GM21619 (cell line): ENCODE results near the gene GPC4.
"Not testable (repeated sequence)": the region's sequence is repeated elsewhere in the genome, so short reads cannot be mapped to it uniquely, and the experiment has no call there.

Source experiments
- ATAC-seq: cut with Tn5 transposase; IDR thresholded peaks from one replicate; pipeline ENCODE4 v1.9.1; 2021; ENCODE audit not compliant: unreplicated experiment

The GPC4 gene

DNA sequence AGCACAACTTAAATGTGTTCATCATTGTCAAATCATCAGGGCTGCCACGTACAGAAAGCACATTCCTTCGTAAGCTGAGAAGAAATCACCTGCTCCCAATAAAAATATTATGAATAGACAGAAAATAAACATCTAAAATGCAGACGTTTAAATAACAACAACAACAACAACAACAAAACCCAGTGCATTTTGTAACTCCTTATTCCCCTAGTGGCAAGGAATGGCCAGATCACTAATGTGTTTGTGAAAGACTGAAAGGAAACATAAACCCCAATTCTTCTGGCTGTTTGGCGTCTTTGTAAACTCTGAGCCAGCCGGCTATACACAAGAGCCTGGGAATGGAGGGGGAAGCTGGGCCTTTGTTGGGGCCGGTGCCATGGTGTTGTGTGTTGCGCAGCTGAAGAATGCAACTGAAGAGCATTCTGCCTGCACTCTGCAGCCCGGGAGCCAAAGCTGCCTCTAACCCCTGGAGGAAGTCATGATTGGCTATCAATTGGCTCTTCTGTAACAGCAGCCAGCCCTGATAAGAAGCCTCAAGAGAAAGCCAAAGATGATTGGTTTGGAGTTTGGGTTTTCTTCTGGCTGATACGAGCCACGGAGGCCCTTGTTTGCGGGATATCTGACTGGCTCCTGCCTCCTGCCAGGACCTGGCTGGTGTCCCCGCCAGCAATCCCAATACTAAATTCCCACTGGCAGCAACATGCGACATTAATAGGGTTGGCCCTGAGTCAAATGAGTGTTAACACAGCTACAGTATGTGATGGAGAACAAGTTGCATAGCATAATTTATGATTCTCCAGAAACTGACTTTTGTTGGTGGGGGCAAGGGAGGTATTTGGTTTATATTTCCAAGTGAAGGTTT lies 107.4 kb downstream of the GPC4 start:
- ATAC-seq, result no peak

DNA sequence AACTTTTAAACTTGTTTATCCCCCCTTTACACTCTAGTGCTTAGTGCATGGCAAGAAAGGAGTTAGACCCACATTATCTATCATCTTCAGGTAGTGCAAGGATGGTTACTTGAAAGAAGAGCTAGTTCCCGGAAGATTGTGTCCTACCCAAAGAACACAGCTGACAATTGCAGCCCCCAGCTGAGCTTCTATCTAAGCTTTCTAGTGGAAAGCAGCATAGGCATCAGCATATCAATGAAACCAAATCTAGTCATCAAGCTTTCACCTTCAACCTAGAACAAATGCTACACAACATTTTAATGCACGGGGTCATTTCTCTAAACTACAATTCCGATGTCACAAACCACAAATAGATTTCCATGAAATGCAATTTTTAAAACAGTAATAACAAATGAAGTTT lies 108.2 kb downstream of the GPC4 start:
- ATAC-seq, result no peak

GRCh38 chrX:133306316-133306715 lies 109.0 kb downstream of the GPC4 start:
- ATAC-seq, result no peak

- no peak for ATAC-seq
These were observed 109.9 kb downstream of the GPC4 start for GRCh38 chrX:133305348-133305747.

- no peak for ATAC-seq
These were observed 112.4 kb downstream of the GPC4 start for GRCh38 chrX:133302775-133303445.

DNA sequence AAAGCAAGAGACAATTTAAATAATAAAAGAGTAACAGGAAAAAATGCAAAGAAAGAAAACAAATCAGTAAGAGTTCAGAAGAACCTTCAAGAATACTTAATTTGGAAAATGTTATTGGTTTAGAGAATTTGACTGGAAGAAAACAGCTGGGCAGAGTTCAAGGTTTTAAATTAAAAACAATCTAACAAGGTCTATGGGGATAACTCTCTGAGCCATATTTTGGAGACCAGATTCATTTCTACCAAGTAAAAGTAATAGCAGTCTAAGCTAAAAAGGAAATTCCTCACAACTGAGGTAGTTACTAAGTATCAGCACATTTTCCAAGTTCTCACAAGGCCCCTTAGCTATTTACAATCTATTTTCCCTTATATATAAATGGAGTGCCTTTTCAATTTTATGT lies 114.7 kb downstream of the GPC4 start:
- ATAC-seq, result no peak

DNA sequence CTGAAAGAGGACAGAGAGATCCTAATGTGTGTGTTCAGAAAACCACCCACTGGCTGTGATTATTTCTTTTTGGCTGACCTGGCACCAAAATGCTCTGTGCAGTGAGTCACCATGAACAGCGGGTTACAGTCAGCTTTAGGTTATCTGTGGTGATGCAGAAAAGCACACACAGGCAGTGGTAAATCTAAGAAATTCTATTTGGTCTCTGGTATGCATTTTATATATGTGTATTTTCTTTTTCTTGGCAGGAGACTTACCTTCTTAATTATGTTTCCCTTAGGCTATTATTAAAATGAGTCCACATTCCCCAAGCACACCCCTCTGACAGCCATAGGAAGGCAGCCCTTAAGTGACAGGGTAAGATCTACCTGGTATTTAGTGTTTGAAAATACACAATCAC lies 118.0 kb downstream of the GPC4 start:
- no peak for ATAC-seq

DNA sequence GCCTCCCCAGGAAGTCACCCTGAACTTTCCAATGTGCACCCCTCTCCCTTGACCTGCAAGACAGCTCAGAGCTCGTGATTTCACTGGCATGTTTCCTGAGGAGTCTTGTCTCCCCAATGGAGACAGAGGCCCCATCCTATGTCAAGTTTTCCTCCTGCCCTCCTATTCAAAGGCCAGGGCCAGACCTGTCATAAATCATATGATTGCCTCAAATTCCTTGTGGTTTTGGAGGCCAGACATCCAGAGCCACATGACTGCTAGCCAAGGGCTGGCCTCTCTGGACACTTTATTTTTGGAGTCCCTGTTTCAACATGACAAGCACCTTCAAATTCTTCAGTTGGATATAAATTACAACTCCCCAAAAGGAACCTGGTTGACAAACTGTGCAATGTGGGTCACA lies 121.2 kb downstream of the GPC4 start:
- ATAC-seq, result no peak

DNA sequence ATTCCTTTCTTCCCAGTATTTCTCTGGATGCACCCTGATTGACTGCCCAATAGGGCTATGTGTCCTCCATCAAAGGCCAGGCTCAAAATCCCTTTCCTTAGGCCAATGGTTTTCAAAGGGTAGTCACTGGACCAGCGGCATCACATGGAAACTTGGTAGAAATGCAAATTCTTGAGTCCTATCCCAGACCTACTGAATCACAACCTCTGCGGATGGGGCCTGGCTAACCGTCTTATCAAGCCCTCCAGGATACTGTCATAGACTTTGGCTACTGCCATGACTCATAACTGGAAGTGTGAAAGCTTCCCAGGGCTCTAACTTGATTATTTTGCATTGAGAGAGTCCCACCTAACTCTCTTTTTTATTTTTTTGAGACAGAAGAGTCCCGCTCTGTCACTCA lies 125.2 kb downstream of the GPC4 start:
- no peak for ATAC-seq

GRCh38 chrX:133287860-133288259 lies 127.4 kb downstream of the GPC4 start:
- ATAC-seq, result no peak

GRCh38 chrX:133285341-133285740 lies 129.9 kb downstream of the GPC4 start:
- no peak for ATAC-seq

DNA sequence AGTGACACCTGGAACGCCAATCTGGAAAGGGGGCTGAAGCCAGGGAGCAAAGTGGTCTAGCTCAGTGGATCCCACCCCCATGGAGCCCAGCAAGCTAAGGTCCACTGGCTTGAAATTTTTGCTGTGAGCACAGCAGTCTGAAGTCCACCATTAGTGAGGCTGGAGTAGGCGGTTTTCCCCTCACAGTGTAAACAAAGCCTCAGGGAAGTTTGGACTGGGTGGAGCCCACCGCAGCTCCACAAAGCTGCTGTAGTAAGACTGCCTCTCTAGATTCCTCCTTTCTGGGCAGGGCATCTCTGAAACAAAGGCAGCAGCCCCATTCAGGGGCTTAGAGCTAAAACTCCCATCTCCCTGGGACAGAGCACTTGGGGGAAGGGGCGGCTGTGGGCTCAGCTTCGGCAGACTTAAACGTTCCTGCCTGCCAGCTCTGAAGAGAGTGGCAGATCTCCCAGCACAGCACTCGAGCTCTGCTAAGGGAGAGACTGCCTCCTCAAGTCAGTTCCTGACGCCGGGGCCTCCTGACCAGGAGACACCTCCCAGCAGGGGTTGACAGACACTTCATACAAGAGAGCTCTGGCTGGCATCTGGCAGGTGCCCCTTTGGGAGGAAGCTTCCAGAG lies 136.1 kb downstream of the GPC4 start:
- ATAC-seq, result not testable (repeated sequence)

GRCh38 chrX:133273180-133273579 lies 142.1 kb downstream of the GPC4 start:
- no peak for ATAC-seq

- ATAC-seq, result no peak
These were observed 146.1 kb downstream of the GPC4 start for GRCh38 chrX:133269168-133269567.

- no peak for ATAC-seq
These were observed 147.7 kb downstream of the GPC4 start for GRCh38 chrX:133267621-133268020.

DNA sequence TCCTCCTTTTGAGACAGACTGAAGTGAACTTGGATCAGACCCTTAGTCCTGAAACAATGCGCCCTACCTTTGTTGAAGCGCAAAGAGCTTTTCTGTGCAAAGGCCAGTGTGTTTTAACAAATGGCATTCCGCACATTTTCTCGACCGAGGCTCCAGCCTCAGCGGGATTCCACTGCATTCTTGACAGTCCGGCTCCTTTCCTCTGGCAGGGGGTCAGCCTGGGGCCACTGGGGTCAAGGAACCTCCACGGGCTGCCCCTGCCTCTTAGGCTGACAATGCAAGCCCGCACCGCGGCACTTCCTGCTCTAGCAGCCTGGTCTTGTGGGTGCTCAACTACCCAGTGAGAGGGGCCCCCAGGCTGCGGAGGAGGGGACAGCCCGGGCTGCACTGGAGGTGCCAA lies 150.0 kb downstream of the GPC4 start:
- no peak for ATAC-seq

GRCh38 chrX:133258481-133258880 lies 156.8 kb downstream of the GPC4 start:
- ATAC-seq, result no peak

- ATAC-seq, result no peak
These were observed 160.6 kb downstream of the GPC4 start for GRCh38 chrX:133254666-133255065.

- ATAC-seq, result no peak
These were observed 164.1 kb downstream of the GPC4 start for GRCh38 chrX:133251204-133251603.

- no peak for ATAC-seq
These were observed 164.8 kb downstream of the GPC4 start for GRCh38 chrX:133250184-133251100.
